ENCODE measurements around the gene IL36A.

DNA sequence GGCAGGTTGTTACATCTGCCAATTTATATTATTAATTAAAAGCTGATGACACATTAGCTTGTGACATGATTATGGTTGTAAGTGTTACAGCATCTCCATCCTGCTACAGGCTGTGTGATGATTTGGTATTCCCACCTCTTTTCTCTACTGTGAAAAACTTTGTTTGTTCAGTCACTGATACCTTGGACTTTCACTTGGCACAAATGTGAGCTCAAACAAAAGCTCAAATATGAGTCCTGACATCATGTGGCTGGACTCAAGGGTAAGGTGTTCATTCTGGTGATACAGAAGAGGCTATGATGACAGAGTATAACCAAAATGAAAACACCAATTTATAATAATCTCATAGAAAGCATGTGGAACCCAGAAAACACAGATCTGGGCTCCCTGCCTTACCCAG is 11.4 kb upstream of the IL36A start:
- TF ChIP-seq, protein P1, sequence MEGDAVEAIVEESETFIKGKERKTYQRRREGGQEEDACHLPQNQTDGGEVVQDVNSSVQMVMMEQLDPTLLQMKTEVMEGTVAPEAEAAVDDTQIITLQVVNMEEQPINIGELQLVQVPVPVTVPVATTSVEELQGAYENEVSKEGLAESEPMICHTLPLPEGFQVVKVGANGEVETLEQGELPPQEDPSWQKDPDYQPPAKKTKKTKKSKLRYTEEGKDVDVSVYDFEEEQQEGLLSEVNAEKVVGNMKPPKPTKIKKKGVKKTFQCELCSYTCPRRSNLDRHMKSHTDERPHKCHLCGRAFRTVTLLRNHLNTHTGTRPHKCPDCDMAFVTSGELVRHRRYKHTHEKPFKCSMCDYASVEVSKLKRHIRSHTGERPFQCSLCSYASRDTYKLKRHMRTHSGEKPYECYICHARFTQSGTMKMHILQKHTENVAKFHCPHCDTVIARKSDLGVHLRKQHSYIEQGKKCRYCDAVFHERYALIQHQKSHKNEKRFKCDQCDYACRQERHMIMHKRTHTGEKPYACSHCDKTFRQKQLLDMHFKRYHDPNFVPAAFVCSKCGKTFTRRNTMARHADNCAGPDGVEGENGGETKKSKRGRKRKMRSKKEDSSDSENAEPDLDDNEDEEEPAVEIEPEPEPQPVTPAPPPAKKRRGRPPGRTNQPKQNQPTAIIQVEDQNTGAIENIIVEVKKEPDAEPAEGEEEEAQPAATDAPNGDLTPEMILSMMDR (IDR thresholded peaks at IDR 0.05; ENCODE audit: low read length): no peak
- no peak for TF ChIP-seq EZH2 (IDR thresholded peaks at IDR 0.05; ENCODE audit: borderline replicate concordance, low read length)
